SK-N-SH (cell line): ENCODE data around the gene ECI1.

Source experiments
- CHD2 ChIP-seq: fragments of 150-350 bp; IDR thresholded peaks from 2 replicates; pipeline ENCODE4 v1.6.1; 2018; ENCODE audit warnings: low read length; ENCODE audit not compliant: partially characterized antibody
- EP300 ChIP-seq, 2 experiments: IDR thresholded peaks; 2 replicates each; pipeline versions ENCODE4 v1.4.0 to v1.6.1; 2012; ENCODE audit warnings: borderline replicate concordance in 1 of 2, low read depth in 1 of 2, low read length in 1 of 2
- EZH2phosphoT487 ChIP-seq: fragments of 200-600 bp; sonication (generic); IDR thresholded peaks from 2 replicates; pipeline ENCODE4 v1.6.1; 2017; ENCODE audit warnings: low read depth, mixed run types, mild to moderate bottlenecking, antibody characterized with exemption, moderate library complexity, borderline replicate concordance
- FOXM1 ChIP-seq: IDR thresholded peaks from 2 replicates; pipeline ENCODE4 v1.4.0; 2012; ENCODE audit warnings: low read depth, mild to moderate bottlenecking
- JUND ChIP-seq: IDR thresholded peaks from 2 replicates; pipeline ENCODE4 v1.4.0; 2012
- MEF2A ChIP-seq: IDR thresholded peaks from 2 replicates; pipeline ENCODE4 v1.4.0; 2012; ENCODE audit warnings: low read depth, borderline replicate concordance
- POLR2AphosphoS5 ChIP-seq: IDR thresholded peaks from 2 replicates; pipeline ENCODE4 v1.6.1; 2012; ENCODE audit warnings: low read depth, low read length
- RXRA ChIP-seq: IDR thresholded peaks from 2 replicates; pipeline ENCODE4 v1.4.0; 2012; ENCODE audit warnings: low read depth, mild to moderate bottlenecking, borderline replicate concordance
- TF ChIP-seq, protein P1 (sequence below): IDR thresholded peaks from 2 replicates; pipeline ENCODE4 v1.4.0; 2012; ENCODE audit warnings: low read depth, borderline replicate concordance
- TF ChIP-seq, protein P2 (sequence below): fragments of 200-600 bp; sonication (generic); IDR thresholded peaks from 2 replicates; pipeline ENCODE4 v1.6.1; 2017; ENCODE audit warnings: antibody characterized with exemption, mild to moderate bottlenecking, moderate library complexity
- TF ChIP-seq, protein P3 (sequence below): IDR thresholded peaks from 2 replicates; pipeline ENCODE4 v1.6.1; 2012; ENCODE audit warnings: mild to moderate bottlenecking, low read depth, low read length, moderate library complexity

DNA sequence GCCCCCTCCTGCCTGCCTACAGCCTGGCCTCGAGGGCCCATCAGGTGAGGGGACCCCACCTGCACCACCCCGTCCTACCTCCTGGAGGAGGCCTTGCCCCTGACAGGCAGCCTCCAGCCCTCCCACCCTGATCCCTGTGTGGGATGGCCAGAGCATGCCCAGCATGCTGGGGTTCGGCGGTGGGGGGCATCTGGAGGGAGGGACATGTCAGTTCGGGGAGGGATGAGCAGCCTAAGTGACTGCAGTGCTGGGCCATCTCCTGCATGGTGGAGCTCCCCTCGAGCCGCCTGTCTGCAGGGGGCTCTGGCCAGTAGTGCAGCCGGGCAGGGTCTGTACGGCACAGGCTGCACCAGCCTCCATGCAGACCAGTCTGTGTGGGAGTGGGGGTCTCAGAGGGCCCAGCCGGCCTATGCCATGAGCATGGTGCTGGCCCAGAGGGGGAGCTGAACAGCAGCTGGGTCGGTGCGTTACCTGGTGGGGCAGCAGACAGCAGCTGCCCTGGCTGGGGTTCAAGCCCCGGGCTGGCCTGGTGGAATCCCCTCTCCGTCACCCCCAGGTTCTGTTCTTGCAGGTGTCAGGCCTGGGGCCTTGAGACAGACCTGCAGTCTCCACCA lies 20.6 kb upstream of the ECI1 start:
- TF ChIP-seq FOXM1 (no peak), EZH2phosphoT487 (no peak), MEF2A (no peak), POLR2AphosphoS5 (no peak), CHD2 (no peak), RXRA (no peak), JUND (no peak), EP300 (IDR thresholded peaks at IDR 0.05; ENCODE audit: borderline replicate concordance in 1 of 2, low read depth in 1 of 2, low read length in 1 of 2) (no peak)
- TF ChIP-seq, protein P1, sequence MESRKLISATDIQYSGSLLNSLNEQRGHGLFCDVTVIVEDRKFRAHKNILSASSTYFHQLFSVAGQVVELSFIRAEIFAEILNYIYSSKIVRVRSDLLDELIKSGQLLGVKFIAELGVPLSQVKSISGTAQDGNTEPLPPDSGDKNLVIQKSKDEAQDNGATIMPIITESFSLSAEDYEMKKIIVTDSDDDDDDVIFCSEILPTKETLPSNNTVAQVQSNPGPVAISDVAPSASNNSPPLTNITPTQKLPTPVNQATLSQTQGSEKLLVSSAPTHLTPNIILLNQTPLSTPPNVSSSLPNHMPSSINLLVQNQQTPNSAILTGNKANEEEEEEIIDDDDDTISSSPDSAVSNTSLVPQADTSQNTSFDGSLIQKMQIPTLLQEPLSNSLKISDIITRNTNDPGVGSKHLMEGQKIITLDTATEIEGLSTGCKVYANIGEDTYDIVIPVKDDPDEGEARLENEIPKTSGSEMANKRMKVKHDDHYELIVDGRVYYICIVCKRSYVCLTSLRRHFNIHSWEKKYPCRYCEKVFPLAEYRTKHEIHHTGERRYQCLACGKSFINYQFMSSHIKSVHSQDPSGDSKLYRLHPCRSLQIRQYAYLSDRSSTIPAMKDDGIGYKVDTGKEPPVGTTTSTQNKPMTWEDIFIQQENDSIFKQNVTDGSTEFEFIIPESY = no peak
- TF ChIP-seq, protein P2, sequence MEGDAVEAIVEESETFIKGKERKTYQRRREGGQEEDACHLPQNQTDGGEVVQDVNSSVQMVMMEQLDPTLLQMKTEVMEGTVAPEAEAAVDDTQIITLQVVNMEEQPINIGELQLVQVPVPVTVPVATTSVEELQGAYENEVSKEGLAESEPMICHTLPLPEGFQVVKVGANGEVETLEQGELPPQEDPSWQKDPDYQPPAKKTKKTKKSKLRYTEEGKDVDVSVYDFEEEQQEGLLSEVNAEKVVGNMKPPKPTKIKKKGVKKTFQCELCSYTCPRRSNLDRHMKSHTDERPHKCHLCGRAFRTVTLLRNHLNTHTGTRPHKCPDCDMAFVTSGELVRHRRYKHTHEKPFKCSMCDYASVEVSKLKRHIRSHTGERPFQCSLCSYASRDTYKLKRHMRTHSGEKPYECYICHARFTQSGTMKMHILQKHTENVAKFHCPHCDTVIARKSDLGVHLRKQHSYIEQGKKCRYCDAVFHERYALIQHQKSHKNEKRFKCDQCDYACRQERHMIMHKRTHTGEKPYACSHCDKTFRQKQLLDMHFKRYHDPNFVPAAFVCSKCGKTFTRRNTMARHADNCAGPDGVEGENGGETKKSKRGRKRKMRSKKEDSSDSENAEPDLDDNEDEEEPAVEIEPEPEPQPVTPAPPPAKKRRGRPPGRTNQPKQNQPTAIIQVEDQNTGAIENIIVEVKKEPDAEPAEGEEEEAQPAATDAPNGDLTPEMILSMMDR = no peak
- TF ChIP-seq, protein P3, sequence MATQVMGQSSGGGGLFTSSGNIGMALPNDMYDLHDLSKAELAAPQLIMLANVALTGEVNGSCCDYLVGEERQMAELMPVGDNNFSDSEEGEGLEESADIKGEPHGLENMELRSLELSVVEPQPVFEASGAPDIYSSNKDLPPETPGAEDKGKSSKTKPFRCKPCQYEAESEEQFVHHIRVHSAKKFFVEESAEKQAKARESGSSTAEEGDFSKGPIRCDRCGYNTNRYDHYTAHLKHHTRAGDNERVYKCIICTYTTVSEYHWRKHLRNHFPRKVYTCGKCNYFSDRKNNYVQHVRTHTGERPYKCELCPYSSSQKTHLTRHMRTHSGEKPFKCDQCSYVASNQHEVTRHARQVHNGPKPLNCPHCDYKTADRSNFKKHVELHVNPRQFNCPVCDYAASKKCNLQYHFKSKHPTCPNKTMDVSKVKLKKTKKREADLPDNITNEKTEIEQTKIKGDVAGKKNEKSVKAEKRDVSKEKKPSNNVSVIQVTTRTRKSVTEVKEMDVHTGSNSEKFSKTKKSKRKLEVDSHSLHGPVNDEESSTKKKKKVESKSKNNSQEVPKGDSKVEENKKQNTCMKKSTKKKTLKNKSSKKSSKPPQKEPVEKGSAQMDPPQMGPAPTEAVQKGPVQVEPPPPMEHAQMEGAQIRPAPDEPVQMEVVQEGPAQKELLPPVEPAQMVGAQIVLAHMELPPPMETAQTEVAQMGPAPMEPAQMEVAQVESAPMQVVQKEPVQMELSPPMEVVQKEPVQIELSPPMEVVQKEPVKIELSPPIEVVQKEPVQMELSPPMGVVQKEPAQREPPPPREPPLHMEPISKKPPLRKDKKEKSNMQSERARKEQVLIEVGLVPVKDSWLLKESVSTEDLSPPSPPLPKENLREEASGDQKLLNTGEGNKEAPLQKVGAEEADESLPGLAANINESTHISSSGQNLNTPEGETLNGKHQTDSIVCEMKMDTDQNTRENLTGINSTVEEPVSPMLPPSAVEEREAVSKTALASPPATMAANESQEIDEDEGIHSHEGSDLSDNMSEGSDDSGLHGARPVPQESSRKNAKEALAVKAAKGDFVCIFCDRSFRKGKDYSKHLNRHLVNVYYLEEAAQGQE = no peak
